Prostate gland (tissue), 2 donors: ENCODE data around the gene SMYD2.
"Not testable (repeated sequence)": the region's sequence is repeated elsewhere in the genome, so short reads cannot be mapped to it uniquely, and the experiment has no call there.

ENCODE experiments used
- POLR2AphosphoS5 ChIP-seq: sonication (generic); formaldehyde crosslinking; IDR thresholded peaks from one replicate; pipeline ENCODE4 v1.6.1; 2017; ENCODE audit warnings: antibody characterized with exemption
- TF ChIP-seq, protein P1 (sequence below), 4 experiments: fragments of 200-600 bp in 2 of 4; fragments of 450-650 bp in 2 of 4; sonication (generic) in 2 of 4; IDR thresholded peaks; 1 replicate in 3 of 4; 2 replicates in 1 of 4; pipeline ENCODE4 v1.5.1; 2016 to 2019; ENCODE audit warnings: antibody characterized with exemption in 4 of 4, mild to moderate bottlenecking in 2 of 4, moderate library complexity in 2 of 4

DNA sequence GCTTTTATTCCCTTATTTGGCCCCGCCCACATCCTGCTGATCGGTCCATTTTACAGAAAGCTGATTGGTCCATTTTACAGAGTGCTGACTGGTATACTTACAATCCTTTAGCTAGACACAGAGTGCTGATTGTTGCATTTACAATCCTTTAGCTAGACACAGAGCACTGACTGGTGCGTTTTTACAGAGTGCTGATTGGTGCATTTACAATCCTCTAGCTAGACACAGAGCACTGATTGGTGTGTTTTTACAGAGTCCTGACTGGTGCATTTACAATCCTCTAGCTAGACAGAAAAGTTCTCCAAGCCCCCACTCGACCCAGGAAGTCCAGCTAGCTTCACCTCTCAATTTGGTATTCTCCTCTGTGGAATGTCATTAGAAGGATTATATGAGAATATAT lies 5.3 kb upstream of the SMYD2 start:
- TF ChIP-seq, protein P1, sequence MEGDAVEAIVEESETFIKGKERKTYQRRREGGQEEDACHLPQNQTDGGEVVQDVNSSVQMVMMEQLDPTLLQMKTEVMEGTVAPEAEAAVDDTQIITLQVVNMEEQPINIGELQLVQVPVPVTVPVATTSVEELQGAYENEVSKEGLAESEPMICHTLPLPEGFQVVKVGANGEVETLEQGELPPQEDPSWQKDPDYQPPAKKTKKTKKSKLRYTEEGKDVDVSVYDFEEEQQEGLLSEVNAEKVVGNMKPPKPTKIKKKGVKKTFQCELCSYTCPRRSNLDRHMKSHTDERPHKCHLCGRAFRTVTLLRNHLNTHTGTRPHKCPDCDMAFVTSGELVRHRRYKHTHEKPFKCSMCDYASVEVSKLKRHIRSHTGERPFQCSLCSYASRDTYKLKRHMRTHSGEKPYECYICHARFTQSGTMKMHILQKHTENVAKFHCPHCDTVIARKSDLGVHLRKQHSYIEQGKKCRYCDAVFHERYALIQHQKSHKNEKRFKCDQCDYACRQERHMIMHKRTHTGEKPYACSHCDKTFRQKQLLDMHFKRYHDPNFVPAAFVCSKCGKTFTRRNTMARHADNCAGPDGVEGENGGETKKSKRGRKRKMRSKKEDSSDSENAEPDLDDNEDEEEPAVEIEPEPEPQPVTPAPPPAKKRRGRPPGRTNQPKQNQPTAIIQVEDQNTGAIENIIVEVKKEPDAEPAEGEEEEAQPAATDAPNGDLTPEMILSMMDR (IDR thresholded peaks at IDR 0.05): not testable (repeated sequence)
- not testable (repeated sequence) for TF ChIP-seq POLR2AphosphoS5
